ENCODE results near the gene TENM4. TPM values are rescaled to one million over a fixed set of nuclear protein-coding genes. Genes with fewer than 3 reads are reported as not detected.

The TENM4 gene
- total RNA-seq, 1 donor from 2014 or later = 5.1 TPM

- Histone ChIP-seq H3F3A (ENCODE audit: low read depth) (no peaks in the 10 kb centered on the region), H2AFZ (replicated peaks) (no peak overlapping the region), H3K79me2 (ENCODE audit: low read depth) (no peaks in the 10 kb centered on the region), H3K9ac (no peak overlapping the region), H3K27me3 (no peaks in the 10 kb centered on the region), H3K4me2 (no peak overlapping the region), H3K36me3 (no peaks in the 10 kb centered on the region), H3K27ac (no peak overlapping the region), H3K9me3 (ENCODE audit: low read depth) (no peaks in the 10 kb centered on the region), H4K20me1 (ENCODE audit: low read depth) (no peaks in the 10 kb centered on the region), H3K4me1 (no peaks in the 10 kb centered on the region), H3K4me3 (no peak overlapping the region)
- DNase-seq (ENCODE audit: low spot score) = no peak
- TF ChIP-seq CTCF (IDR thresholded peaks at IDR 0.05) (no peak), EZH2phosphoT487 (IDR thresholded peaks at IDR 0.05) (no peak), EZH2 (IDR thresholded peaks at IDR 0.05) (no peak)
- Mint-ChIP-seq H3K4me3 (no peak overlapping the region), H3K27ac (no peak overlapping the region), H3K36me3 (no peaks in the 10 kb centered on the region), H3K9me3 (no peaks in the 10 kb centered on the region), H3K4me1 (peaks cover 39% of the 10 kb centered on the region), H3K27me3 (ENCODE audit: insufficient read depth, low read depth) (peaks cover 3% of the 10 kb centered on the region)
Measured at GRCh38 chr11:79068356-79068755, 372.5 kb downstream of the TENM4 start.

DNA sequence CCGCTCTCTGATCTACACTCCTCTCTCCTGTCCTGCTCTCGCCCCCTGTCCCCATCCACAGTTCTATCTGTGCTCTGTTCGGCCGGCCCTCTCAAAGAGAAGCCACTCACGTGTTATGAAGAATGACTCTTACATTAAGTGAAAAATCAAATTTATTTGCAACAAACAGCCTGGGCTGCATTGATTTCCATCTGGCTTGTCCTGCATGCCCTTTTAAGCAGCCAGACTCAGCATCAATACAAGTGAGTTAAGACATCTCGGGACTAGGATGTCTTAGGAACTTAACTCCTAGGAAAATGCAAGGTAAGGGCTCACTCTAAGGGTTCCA lies 373.5 kb downstream of the TENM4 start:
- Histone ChIP-seq H3K9ac (no peak overlapping the region), H3K9me3 (ENCODE audit: low read depth) (no peaks in the 10 kb centered on the region), H2AFZ (replicated peaks) (peak overlapping the region; percentile 48), H4K20me1 (ENCODE audit: low read depth) (no peaks in the 10 kb centered on the region), H3K27me3 (no peaks in the 10 kb centered on the region), H3K27ac (no peak overlapping the region), H3K4me1 (no peaks in the 10 kb centered on the region), H3K4me2 (peak overlapping the region; percentile 56), H3K36me3 (no peaks in the 10 kb centered on the region), H3K4me3 (no peak overlapping the region), H3F3A (ENCODE audit: low read depth) (no peaks in the 10 kb centered on the region), H3K79me2 (ENCODE audit: low read depth) (no peaks in the 10 kb centered on the region)
- Mint-ChIP-seq H3K4me1 (peaks cover 35% of the 10 kb centered on the region), H3K4me3 (no peak overlapping the region), H3K36me3 (no peaks in the 10 kb centered on the region), H3K9me3 (no peaks in the 10 kb centered on the region), H3K27ac (no peak overlapping the region), H3K27me3 (ENCODE audit: insufficient read depth, low read depth) (peaks cover 6% of the 10 kb centered on the region)
- no peak for TF ChIP-seq EZH2 (IDR thresholded peaks at IDR 0.05)
- TF ChIP-seq CTCF (IDR thresholded peaks at IDR 0.05) = no peak
- no peak for TF ChIP-seq EZH2phosphoT487 (IDR thresholded peaks at IDR 0.05)
- no peak for DNase-seq (ENCODE audit: low spot score)

DNA sequence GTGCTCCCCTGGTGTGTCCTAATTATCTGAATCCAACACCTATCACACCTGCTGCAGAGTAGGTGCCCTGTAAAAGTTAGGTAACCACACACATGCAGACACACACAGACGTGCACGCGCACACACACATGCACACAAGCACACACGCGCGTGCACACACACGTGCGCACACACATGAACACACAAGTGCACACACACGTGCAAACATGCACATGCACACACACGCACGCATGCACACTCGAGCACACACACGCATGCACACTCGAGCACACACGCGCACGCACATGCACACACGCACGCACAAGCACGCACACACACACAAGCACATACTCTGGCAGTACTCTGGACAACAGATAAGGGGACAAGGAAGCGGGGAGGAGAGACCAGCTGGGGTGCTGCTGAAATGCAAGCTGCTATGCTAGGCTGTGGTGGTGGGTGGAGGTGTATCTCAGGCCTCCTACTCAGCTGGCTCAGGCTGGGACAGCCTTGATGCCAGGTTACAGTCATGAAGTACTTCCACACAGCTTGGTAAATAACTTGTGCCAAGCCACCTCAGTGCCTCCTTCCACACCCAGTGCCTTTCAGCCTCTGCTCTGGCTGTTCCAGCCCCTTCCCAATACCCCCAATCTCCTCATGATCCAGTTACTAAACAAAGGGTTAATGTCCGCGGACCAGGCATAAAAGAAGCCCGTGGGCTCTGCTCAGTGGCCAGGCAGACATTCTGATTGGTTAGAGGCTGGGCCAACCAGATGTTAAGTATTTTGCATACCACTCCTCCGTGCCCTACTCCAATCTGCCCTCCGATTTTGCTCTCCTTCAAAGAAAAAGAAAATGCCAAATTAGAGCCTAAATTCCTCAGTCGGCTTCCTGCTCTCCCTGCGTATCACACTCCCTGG lies 374.1 kb downstream of the TENM4 start:
- no peak overlapping the region for H3K4me3 ChIP-seq
- no peaks in the 10 kb centered on the region for H3K4me1 ChIP-seq

More for the DNA sequence above, 374.1 kb downstream of the TENM4 start:
- H3K27ac ChIP-seq = no peak overlapping the region
- TF ChIP-seq EZH2phosphoT487 (IDR thresholded peaks at IDR 0.05) (no peak), EZH2 (IDR thresholded peaks at IDR 0.05) (no peak), CTCF (IDR thresholded peaks at IDR 0.05) (no peak)
- peak overlapping the region; percentile 48 for H2AFZ ChIP-seq (replicated peaks)
- H3K36me3 ChIP-seq = no peaks in the 10 kb centered on the region
- H3K9me3 ChIP-seq (ENCODE audit: low read depth) = no peaks in the 10 kb centered on the region
- peaks cover 33% of the 10 kb centered on the region for H3K4me1 Mint-ChIP-seq
- H3F3A ChIP-seq (ENCODE audit: low read depth) = no peaks in the 10 kb centered on the region
- H3K4me3 Mint-ChIP-seq = no peak overlapping the region
- H3K4me2 ChIP-seq = peak overlapping the region; percentile 56
- no peaks in the 10 kb centered on the region for H3K27me3 ChIP-seq
- H4K20me1 ChIP-seq (ENCODE audit: low read depth) = no peaks in the 10 kb centered on the region
- H3K27ac Mint-ChIP-seq = no peak overlapping the region
- no peaks in the 10 kb centered on the region for H3K79me2 ChIP-seq (ENCODE audit: low read depth)
- H3K9ac ChIP-seq = no peak overlapping the region
- no peaks in the 10 kb centered on the region for H3K9me3 Mint-ChIP-seq
- peak; percentile 77 for DNase-seq (ENCODE audit: low spot score)
- H3K36me3 Mint-ChIP-seq = no peaks in the 10 kb centered on the region
- peaks cover 6% of the 10 kb centered on the region for H3K27me3 Mint-ChIP-seq (ENCODE audit: insufficient read depth, low read depth)

Measured in neural progenitor cell (in vitro differentiated cells).